ENCODE data around the gene H1-8.

Gene H1-8

DNA sequence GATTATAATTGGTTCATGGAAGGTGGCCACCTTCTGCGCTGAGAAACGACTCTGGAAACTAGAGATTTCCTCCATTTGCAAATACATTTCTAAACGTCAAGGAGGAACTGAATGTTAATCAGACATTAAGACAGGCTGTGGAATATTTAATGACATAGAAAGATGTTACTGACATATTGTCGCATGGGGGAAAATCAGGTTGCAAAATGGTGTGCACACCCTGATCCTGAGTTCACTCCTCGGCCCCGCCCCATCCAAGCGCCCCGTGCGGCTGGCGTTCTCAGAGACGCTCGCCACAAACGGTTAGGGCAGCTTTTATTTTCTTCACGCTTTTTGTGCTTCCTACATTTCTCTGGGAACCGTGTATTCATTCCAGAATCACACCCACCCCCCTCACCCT lies 10.7 kb downstream of the H1-8 start:
- TF ChIP-seq, protein P1, sequence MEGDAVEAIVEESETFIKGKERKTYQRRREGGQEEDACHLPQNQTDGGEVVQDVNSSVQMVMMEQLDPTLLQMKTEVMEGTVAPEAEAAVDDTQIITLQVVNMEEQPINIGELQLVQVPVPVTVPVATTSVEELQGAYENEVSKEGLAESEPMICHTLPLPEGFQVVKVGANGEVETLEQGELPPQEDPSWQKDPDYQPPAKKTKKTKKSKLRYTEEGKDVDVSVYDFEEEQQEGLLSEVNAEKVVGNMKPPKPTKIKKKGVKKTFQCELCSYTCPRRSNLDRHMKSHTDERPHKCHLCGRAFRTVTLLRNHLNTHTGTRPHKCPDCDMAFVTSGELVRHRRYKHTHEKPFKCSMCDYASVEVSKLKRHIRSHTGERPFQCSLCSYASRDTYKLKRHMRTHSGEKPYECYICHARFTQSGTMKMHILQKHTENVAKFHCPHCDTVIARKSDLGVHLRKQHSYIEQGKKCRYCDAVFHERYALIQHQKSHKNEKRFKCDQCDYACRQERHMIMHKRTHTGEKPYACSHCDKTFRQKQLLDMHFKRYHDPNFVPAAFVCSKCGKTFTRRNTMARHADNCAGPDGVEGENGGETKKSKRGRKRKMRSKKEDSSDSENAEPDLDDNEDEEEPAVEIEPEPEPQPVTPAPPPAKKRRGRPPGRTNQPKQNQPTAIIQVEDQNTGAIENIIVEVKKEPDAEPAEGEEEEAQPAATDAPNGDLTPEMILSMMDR (IDR thresholded peaks at IDR 0.05) = no peak
- Histone ChIP-seq H3K4me3 (ENCODE audit: low read depth in 1 of 2, low read length in 1 of 2) (no peak overlapping the region), H3K36me3 (no peaks in the 10 kb centered on the region), H3K9me3 (no peaks in the 10 kb centered on the region), H3K27ac (no peak overlapping the region), H3K27me3 (no peaks in the 10 kb centered on the region), H3K4me1 (ENCODE audit: control insufficient read depth in 1 of 2, insufficient read depth in 1 of 2, low read depth in 1 of 2, low read length in 1 of 2) (no peaks in the 10 kb centered on the region)

DNA sequence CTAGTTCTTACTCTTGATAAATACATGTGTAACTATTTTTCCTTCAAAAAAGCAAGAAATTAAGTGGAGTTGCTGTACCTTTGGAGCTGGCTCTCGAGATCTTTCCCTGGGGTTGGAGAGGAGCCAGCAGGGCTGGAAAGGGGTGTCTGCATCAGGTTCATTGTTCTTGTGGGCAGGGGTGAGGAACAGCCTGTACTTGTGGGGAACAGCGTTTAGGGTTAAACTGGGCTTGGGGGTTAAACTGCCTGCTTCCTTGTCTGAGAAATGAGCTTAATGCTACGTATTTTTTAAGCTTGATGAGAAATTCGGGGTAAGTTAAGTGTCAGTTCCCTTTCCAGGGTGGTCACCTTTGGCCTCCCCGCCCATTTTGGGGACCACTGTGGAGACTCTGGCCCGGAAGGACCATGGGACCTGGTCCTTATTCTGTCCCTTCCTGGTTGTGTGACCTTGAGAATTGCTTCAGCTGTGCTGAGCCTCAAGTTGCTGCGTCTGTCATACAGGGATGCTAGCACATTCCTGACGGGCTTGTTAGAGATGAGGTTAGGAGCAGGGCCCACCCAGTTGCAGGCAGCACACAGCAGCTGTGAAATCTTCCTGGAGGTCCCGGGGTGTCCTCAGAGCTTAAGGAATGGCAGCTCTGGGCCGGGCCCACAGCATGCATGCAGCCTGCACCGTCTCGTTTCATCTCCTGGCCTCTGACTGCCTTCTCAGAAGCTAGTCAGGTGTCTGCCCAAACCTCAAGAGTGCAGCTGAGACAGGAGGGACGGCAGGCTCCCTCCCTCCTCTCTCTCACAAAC lies 11.6 kb downstream of the H1-8 start:
- Histone ChIP-seq H3K27ac (no peak overlapping the region), H3K4me1 (ENCODE audit: control insufficient read depth in 1 of 2, insufficient read depth in 1 of 2, low read depth in 1 of 2, low read length in 1 of 2) (no peaks in the 10 kb centered on the region)
- TF ChIP-seq, protein P1 (IDR thresholded peaks at IDR 0.05) = no peak

DNA sequence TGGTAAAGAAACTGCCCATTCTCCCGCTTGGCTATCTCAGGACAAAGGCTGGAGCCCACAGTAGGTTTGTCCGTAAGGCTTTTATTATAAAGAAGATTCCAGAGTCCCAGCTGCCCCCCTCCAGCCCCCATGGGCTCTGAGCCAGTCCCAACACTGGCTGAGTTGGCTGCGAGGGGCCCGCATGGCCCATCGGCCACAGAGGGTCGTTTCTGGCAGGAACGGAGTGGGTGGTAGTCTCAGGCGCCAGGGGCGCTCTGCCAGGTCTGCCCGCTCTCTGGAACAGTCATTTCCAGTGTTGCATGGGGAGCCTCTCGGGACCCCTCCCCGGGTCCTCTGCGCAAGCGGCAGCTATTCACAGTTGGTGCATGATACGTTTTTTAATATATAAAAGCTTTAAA lies 12.2 kb downstream of the H1-8 start:
- H3K27me3 ChIP-seq = no peaks in the 10 kb centered on the region
- H3K9me3 ChIP-seq = no peaks in the 10 kb centered on the region
- TF ChIP-seq, protein P1 (IDR thresholded peaks at IDR 0.05) = no peak
- H3K4me1 ChIP-seq (ENCODE audit: control insufficient read depth in 1 of 2, insufficient read depth in 1 of 2, low read depth in 1 of 2, low read length in 1 of 2) = no peaks in the 10 kb centered on the region
- H3K4me3 ChIP-seq (ENCODE audit: low read depth in 1 of 2, low read length in 1 of 2) = no peak overlapping the region
- no peaks in the 10 kb centered on the region for H3K36me3 ChIP-seq
- no peak overlapping the region for H3K27ac ChIP-seq

More for the DNA sequence above, 11.6 kb downstream of the H1-8 start:
- H3K9me3 ChIP-seq = no peaks in the 10 kb centered on the region
- no peak overlapping the region for H3K4me3 ChIP-seq (ENCODE audit: low read depth in 1 of 2, low read length in 1 of 2)
- H3K36me3 ChIP-seq = no peaks in the 10 kb centered on the region
- no peaks in the 10 kb centered on the region for H3K27me3 ChIP-seq

DNA sequence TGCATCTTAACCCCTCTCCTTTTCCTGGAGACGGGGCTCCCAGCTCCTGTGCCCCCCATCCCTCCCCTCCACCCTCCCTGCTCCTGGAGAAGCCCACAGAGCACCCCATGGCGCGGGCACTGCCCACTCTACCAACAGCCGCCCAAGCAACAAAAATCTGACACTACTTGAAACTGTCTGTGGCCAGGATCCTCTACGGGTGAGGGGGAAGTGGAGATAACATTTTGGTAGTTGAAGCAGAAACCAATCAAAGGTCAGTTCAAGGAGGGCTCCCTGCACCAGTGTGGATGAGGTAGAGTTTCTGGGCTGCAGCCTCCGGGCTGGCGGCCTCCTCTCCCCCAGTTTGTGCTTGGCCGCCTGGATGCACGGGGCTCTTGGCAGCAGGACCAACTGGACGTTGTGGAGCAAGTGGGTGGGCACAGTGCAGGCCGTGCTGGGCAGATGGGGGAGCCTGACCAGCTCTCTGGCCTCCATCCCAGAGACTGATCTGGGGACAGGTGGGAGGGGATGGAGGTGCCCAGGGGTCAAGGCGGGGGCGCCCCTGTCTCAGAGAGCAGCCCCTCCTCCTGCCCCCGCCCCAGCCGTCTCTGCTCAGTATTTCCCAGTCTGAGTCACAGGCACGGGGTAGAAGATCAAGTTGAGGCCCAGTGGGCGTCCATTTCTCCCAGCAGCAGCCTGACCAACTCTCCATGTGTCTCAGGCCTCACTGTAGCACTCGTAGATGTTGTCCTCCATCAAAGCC lies 12.8 kb downstream of the H1-8 start:
- H3K4me3 ChIP-seq (ENCODE audit: low read depth in 1 of 2, low read length in 1 of 2) = no peak overlapping the region
- no peaks in the 10 kb centered on the region for H3K4me1 ChIP-seq (ENCODE audit: control insufficient read depth in 1 of 2, insufficient read depth in 1 of 2, low read depth in 1 of 2, low read length in 1 of 2)

DNA sequence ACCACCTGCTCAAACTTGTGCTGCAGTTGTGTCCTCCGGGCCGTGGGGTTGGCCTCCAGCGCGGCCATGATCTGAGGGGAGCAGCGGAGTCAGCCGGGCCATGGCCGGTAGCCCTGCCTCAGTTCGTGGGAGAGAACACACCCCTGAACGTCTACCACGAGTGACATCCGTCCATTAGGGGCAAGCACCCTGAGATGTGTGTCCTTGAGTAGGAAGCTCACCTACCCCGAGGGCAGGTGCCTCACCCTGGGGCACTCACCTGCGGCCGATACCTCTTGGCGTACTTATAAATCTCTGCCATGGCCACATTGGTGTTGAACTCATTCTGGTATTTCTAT lies 13.4 kb downstream of the H1-8 start:
- H3K27me3 ChIP-seq = no peaks in the 10 kb centered on the region
- H3K27ac ChIP-seq = no peak overlapping the region
- H3K36me3 ChIP-seq = no peaks in the 10 kb centered on the region
- TF ChIP-seq, protein P1 (IDR thresholded peaks at IDR 0.05) = no peak
- H3K4me1 ChIP-seq (ENCODE audit: control insufficient read depth in 1 of 2, insufficient read depth in 1 of 2, low read depth in 1 of 2, low read length in 1 of 2) = no peaks in the 10 kb centered on the region
- no peak overlapping the region for H3K4me3 ChIP-seq (ENCODE audit: low read depth in 1 of 2, low read length in 1 of 2)
- H3K9me3 ChIP-seq = no peaks in the 10 kb centered on the region

More for the DNA sequence above, 12.8 kb downstream of the H1-8 start:
- TF ChIP-seq, protein P1 (IDR thresholded peaks at IDR 0.05) = no peak
- Histone ChIP-seq H3K27me3 (no peaks in the 10 kb centered on the region), H3K36me3 (no peaks in the 10 kb centered on the region), H3K27ac (no peak overlapping the region), H3K9me3 (no peaks in the 10 kb centered on the region)
